ENCODE data around the gene C10orf62.
A peak's percentile ranks its signal among the peaks of the same experiment; 100 is the strongest.
"Not testable (repeated sequence)": the region's sequence is repeated elsewhere in the genome, so short reads cannot be mapped to it uniquely, and the experiment has no call there.

The C10orf62 gene

DNA sequence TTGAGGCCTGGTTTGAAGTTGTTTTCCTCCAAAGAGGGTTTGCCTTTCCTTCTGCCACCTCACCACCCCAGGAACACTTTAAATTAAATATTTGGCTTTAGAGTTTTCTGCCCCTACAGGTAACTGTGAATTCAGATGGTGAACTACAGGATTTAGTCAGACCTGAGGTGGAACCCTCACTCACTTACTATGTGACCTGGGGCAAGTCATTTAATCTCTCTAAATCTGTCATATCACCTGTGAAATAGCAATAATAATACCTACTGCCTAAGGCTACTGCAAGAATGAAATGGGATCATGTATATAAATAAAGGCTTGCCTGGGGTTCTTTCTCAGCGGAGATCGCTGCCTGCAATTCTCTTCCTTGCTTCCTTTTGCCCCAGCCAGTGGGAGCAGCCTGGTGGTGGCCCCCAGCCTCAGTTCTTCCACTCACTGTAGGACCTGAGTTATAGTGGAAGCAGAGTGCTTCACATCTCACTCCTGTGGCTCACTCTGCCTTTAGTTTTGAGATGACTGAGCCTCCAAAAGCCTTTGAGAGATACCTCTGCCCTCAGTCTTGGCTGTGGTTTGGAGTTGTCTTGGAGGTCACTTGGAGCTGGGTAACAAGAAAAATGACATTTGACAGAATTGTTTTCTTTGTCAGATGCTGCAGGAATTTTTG lies 23.1 kb upstream of the C10orf62 start:
- no peak for DNase-seq (ENCODE audit: low spot score)

DNA sequence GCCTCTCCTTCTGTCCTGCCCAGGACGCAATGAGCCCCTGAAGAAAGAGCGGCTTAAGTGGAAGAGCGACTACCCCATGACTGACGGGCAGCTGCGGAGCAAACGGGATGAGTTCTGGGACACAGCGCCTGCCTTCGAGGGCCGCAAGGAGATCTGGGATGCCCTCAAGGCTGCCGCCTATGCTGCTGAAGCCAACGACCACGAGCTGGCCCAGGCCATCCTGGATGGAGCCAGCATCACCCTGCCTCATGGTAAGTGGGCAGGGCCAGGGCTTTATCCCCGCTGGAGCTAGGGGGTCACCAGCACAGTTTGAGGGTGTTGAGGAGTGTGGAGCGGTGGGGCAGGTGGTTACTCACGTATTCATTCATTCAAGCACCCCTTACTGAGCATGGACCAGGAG lies 21.6 kb upstream of the C10orf62 start:
- no peak for DNase-seq (ENCODE audit: low spot score)

DNA sequence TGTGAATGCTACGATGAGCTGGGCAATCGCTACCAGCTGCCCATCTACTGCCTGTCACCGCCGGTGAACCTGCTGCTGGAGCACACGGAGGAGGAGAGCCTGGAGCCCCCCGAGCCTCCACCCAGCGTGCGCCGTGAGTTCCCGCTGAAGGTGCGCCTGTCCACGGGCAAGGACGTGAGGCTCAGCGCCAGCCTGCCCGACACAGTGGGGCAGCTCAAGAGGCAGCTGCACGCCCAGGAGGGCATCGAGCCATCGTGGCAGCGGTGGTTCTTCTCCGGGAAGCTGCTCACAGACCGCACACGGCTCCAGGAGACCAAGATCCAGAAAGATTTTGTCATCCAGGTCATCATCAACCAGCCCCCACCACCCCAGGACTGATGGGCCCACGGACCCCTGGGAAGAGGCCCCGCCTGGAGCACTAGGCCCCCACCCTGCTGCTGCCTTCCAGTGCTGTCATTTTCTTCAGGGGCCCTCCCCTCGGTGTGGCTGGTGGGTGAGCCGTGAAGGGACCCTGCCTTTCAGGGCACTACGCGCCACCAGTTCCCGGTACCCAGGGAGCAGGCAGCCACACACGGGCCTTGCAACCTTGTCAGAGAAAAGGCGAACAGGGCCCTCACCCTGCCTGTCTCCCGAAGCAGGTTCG lies 19.3 kb upstream of the C10orf62 start:
- DNase-seq (ENCODE audit: low spot score) = no peak

DNA sequence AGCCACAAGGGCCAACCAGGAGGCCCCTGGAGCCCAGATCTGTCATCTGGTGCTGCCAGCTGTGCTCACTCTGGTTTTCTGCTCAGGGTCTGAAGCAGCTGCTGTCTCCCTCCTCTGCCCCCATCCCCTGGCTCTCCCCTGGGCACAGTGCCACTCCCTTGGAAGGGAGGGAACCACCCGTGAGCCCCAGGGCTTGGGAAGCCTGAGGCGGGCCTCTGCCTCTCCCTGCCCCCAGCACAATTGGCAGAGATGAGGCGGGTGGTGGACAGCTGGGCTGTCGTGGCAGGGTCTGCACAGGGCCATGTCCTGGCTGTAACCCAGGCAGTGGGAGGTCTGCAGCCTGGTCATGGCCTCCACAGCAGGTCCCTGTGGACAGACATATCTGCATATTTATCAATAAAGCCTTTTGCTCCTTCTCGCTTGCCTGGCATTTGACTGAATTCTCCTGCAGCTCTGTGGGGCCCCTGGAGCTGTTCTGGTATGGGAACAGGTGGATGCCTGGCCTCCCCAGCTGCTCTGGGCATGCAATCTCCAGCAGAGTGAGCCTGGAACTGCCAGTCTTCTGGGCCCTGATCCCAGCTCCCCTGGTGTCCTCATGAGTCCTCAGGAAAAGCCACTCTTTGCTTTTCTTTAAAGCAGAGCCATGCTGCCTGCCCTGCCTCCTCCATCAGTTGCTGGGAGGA lies 18.6 kb upstream of the C10orf62 start:
- DNase-seq (ENCODE audit: low spot score) = no peak

DNA sequence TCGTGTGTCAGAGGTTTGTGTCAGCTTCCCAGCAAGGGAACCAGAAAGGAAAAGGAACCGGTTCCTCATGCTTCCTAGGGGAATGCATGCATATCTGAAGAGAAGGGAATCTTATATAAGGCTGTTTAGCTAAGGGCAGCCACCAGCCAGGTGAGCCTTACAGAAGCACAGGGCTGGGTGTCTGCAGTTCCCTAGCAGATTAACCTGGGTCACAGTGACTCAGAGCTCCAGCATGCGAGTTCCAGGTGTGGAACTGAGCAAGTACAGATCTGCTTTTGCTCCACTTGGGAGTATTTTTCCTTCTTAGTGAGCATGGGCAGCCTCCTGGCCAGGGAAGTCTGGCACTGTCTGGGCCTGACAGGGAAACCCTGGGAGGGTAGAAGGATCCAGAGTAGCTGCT lies 17.9 kb upstream of the C10orf62 start:
- DNase-seq (ENCODE audit: low spot score) = no peak

DNA sequence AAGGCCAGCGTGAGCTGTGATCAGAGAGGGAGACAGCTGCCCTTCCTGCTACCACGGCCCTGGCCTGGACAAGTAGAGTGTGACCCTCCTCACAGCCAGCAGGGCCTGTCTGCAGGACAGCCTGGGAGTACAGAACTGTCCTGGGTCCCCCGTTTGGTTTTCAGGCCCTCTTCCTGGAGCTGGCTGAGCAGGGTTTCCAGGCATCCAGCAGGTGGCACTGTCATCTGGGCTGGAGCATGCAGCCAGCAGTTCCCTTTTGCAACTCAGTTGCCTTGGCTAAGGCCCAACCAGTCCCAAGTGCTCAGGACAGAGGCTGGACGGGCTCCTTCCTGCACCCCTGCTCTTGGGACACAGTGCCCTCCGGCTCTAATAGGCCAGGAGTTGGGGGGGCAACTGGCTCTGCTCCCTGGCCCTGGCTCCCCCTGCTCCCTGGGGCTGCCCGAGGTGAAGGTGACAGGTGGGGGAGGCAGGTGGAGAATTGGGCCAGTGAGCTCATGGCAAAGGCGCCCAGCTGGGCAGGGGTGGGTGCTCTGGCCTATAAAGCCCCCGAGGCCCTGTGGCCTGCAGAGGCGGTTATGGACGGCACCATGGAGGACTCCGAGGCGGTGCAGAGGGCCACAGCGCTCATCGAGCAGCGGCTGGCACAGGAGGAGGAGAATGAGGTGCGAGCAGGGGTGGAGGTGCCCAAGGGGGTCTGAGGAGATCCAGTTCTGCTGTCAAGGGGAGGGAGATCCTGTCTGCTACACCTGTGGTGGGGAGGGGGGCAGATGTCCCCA lies 17.1 kb upstream of the C10orf62 start, which contains the start of gene ANKRD2:
Gene ANKRD2 (plus strand): TSS at position 566 of the 776 bp plus-strand sequence. CDS start 10 bp downstream, at position 576.
- DNase-seq (ENCODE audit: low spot score) = peak; percentile 69

DNA sequence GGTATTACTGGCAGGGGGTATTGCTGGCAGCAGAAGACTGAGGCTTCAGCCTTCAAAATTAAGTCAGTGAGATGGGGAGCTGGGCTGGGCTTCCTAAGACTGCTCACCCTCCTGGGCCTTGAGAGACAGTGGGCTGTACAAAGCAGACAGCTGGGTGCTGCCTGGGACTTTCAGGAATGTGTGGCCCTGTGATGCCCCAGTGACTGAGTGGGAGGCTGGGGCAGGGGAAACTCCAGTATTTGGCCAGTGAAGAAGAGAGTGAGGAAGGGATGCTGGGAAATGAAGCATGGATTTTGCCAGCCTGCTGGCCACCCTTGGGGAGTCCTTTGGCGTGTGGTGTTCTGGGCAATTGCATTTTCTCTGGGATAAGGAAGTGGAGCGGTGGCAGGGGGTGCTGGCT lies 16.5 kb upstream of the C10orf62 start:
- no peak for DNase-seq (ENCODE audit: low spot score)

DNA sequence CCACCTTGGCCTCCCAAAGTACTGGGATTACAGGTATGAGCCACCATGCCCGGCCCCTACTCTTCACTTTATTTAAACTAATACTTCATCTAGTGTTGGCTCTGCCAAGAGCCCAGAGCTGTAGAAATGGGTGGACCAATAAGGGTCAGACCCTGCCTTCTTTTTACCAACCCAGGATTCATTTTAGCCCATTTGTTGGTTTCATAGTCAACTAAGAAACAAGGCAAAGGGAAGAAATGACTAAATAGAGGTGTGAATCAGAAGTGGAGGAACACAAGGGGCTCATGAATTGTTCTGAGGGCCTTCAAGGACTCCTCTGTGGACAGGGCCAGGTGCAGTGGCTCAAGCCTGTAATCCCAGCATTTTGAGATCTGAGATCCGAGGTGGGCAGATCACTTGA lies 15.8 kb upstream of the C10orf62 start:
- no peak for DNase-seq (ENCODE audit: low spot score)

DNA sequence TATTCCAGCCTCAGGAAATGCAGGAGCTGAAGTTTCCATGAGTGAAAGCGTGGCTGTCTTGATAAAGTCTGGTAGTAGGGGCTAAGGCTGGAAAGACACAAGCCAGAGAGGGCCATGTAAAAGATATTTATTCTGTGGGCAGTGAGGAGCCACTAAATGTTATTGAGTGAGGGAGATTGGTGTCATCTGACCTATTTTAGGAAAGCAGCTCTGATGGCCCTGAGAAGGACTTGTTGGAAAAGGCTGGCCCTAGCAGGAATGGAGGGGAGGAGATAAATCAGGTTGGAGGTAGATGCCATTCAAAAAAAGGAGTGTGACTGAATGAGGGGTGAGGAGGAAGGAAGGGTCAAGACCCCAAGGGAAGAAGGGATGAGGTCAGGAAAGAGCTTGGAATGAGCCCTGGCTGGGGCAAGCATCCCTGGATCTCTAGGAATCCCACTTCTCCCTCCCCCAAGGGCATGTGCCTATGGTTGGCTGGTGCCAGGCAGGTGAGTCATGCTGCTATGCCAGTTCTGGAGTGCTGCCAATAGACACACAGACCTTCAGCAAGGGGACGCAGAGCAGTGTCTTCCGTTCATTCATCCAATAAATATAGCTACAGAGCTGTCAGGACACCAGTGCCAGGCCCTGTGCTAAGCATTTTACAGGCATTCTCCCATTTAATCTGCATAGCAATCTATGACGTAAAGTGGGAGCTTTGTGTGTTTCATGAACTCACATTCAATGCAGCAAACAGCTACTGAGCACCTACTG lies 15.0 kb upstream of the C10orf62 start:
- DNase-seq (ENCODE audit: low spot score) = no peak

DNA sequence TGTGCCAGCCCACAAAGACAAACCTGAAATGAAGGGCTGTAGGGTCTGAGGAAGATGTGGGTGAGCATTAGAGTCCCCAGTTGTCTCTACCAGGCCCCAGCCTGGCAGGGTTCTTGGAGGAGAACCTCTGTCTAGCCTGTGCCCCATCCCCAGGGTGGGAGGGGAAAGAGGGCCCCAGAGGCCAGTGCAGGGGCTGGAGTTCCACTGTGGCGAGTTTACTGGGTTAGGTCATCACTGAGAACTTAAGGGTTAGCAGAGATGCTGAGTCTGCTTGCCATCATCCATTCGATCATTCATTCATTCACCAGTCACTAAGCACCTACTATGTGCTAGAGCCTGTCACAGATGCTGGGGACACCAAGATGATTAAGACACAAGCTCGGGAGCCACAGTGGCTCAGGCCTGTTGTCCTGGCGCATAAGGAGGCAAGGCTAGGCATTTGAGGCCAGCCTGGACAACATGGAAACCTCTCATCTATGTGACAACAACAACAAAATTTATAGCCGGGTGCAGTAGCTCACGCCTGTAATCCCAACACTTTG lies 14.3 kb upstream of the C10orf62 start:
- DNase-seq (ENCODE audit: low spot score) = no peak

DNA sequence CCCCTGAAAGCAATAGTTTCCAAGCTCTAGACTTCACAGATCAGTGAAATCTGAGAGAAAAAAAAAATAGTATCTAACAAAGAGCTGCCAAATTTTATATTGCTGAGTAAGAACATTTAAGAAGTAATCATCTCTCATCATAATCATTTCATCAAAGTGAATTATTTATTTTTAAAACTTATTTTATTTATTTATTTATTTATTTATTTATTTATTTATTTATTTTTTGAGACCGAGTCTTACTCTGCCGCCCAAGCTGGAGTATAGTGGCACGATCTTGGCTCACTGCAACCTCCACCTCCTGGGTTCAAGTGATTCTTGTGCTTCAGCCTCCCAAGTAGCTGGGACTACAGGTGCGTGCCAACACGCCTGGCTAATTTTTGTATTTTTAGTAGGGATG lies 13.0 kb upstream of the C10orf62 start:
- DNase-seq (ENCODE audit: low spot score) = not testable (repeated sequence)

DNA sequence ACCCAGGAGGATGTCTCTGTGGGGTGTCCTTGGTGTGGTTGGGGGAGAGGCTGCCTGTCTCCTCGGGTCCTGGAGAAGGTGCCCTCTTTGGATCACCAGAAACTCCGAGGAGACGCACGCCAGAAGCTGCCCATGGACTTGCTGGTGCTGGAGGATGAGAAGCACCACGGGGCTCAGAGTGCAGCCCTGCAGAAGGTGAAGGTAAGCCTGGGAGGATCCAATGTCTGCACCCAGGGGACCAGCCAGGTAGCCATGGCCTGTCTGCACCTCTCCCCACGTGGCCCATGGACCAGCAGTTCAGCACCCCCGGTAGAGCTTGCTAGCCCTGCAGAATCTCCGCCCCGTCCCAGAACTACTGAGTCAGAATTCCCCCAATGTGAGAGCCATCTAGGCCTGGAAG lies 11.8 kb upstream of the C10orf62 start:
- no peak for DNase-seq (ENCODE audit: low spot score)

DNA sequence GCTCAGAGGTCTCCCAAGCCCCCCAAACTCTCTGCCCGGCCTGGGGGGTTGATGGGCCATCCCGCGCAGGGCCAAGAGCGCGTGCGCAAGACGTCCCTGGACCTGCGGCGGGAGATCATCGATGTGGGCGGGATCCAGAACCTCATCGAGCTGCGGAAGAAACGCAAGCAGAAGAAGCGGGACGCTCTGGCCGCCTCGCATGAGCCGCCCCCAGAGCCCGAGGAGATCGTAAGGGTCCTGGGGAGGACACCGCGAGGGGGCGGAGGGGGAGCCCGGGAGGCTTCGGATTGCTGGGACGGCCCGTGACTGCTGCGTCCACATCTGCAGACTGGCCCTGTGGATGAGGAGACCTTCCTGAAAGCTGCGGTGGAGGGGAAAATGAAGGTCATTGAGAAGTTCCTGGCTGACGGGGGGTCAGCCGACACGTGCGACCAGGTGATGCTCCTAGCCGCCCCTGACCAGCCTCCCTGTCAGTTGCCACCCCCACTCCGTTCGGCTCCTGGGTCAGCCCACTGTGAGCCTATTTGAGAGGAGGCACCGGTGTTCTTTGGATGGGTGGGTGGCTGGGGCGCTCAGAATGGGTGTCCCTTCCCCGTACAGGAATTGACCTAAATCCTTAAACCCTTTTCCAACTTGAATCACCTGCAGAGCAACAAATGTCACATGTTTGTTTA lies 11.2 kb upstream of the C10orf62 start:
- no peak for DNase-seq (ENCODE audit: low spot score)

DNA sequence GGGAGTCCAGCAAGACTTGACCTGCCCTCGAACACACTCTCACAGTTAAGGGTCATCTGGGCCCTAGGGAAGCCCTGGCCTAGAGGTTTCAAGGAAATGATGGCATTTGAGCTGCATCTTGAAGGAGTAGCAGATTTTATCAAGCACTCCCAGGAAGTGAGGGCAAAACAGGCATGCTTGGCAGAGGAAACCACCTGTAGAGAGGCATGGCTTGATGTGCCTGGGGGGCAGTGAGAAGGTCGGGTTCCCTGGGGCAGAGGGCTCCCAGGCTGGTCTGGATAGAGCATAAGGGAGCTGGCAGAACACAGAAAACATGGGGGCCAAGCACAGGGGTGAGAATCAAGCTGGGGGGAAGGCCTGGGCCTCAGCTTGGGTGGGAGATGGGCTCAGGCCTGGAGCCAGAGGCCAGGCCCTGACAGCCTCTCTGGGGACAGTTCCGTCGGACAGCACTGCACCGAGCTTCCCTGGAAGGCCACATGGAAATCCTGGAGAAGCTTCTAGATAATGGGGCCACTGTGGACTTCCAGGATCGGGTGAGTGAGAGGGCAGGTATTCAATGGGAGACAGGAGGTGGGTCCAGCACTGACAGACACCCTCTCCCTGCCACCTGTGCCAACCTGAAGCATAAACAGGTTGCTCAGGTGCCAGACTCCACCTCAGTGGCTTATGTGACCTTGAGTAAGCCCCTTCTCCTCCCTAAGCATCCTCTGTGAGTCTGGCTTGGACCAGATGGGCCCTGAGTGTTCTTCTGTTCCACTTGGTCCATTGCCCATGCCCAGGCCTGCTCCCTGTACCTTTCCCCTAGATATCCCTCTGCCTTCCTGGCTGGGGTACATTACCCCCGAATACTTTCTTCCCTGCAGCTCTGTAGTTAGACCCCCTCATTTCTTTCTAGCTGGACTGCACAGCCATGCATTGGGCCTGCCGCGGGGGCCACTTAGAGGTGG lies 8.8 kb upstream of the C10orf62 start:
- no peak for DNase-seq (ENCODE audit: low spot score)

DNA sequence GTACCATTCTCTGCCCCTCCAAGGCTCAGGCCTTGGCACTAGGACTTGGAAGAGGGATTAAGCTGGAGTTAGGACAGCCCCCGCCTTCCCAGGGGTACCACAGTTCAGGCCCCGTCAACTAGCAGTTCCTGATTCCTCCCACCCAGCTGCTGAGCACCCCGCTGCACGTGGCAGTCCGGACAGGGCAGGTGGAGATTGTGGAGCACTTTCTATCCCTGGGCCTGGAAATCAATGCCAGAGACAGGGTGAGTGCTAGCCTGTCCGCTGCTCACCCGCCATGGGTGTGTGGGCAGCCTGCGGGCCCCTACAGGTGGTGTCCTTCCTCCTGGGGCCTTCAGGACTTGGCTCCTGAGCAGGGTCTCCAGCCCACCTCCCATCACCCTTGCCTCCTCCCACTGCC lies 7.4 kb upstream of the C10orf62 start:
- DNase-seq (ENCODE audit: low spot score) = no peak

DNA sequence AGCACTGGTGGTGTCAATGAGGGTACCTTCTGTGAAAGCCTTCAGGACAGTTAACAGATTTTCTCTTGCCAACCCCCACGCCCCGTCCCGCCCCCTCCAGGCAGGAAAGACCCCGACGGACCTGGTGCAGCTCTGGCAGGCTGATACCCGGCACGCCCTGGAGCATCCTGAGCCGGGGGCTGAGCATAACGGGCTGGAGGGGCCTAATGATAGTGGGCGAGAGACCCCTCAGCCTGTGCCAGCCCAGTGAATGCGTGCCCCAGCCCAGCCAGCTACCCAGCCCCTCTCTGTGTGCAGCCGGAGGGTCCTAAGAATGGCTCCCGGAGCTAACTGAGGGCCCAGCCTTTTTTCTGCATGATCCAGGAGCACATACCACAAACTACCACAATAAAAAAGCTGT lies 6.0 kb upstream of the C10orf62 start:
- no peak for DNase-seq (ENCODE audit: low spot score)

DNA sequence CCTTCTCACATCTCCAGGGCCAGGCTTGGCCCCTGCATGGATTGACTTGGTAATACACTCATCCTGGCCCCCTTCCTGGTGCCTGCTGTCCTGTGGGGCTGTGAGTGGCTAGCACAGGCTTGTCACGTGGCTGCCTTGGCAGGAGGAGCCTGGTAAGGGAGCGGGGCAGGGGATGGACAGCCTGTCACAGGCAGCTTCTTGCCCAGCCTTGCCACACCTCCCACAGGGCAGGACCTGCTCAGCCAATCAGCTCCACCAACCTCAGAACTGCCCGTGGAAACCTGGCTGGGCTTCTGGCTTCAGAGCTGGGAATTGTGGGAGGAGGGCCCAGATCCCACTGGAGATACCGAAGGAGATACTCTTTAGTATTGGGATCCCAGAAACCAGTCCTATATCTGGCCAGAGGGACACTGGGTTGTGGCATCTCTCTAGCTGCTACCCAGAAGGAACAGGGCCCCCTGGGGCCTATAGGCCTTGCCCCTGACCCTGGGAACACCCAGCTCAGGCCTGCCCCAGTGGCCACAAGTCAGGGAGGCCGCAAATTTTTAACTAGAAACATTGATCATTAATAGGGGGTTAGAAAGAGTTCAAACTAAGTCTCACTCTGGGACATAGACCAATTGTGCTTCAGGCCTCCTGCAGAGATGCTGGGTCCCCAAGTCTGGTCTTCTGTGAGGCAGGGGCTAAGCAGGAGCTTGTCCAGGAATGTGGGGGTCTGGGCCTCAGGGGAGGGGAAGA lies 5.3 kb upstream of the C10orf62 start, which contains the start of gene HOGA1:
Gene HOGA1 (plus strand): TSS at position 330 of the 738 bp plus-strand sequence. CDS start 315 bp downstream, at position 645.
- no peak for DNase-seq (ENCODE audit: low spot score)

DNA sequence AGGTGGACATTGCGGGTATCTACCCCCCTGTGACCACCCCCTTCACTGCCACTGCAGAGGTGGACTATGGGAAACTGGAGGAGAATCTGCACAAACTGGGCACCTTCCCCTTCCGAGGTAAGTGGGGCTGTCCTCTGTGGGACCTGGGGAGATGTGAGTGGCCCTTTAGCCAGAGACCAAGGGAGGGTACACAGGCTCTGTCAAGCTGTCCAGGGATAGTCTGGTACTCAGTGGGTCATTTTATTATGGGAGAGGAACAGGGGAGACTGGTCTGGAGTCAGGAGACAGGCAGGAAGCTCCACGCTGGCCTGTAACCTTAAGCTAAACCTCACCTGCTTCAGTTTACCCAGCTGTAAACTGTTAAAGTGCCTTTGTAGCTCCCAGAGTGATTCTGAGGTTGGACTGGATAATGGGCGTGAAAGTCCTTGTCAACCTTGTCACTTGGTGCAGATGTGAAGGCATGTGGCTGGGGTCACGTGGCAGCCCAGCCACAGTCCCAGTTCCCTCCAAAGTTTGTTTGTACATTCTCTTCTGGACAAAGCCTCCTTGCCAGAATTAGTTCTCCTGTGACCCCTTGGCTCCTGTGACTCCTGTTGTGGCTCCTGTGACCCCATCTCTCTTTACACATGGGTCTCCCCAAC lies 4.6 kb upstream of the C10orf62 start:
- no peak for DNase-seq (ENCODE audit: low spot score)

DNA sequence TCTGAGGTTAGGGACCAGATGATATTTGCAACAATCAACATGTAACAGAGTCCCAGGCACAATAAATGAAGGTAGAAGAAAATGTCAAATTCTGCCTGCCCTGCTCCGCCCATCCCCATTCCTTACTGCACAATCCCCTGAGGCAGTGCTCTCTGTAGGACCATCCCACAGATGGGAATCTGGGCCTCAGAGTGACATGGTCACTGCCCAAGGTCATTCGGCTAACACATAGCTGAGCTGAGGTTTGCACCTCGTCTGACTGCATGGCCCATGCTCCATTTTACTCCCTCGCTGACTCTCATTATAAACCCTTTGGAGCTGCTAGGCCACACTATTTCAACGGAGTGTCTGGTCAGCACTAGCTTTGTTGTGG lies 4.1 kb upstream of the C10orf62 start:
- DNase-seq (ENCODE audit: low spot score) = no peak

All from germinal center (tissue), 1 donor.